Pancreas (tissue), 10 donors: ENCODE measurements around the gene COX7A1. TPM values are rescaled to one million over a fixed set of nuclear protein-coding genes. Genes with fewer than 3 reads are reported as not detected.
A peak's percentile ranks its signal among the peaks of the same experiment; 100 is the strongest.

Experiments
- ATAC-seq, 4 donors: fragments of 200-7000 bp; cut with Tn5 transposase; one replicate each; pipeline versions ENCODE4 v1.8.0 to v1.9.1; 2020; ENCODE audit warnings: mild to moderate bottlenecking in 4 of 4, moderate library complexity in 4 of 4
- DNase-seq, 6 donors: peaks; one replicate each; pipeline ENCODE4 v3.0.0-alpha.2; 2020
- FAIRE-seq: peaks from 2 replicates; lab custom pipeline; 2012; peaks lifted over from hg19 to GRCh38; lab: Jason Lieb, UNC
- H3K27ac ChIP-seq, 4 donors: fragments of 200-600 bp; sonication (generic); 1 replicate in 3 of 4; 2 replicates in 1 of 4; pipeline versions ENCODE4 v1.5.0 to v1.8.0; 2020
- H3K27me3 ChIP-seq, 4 donors: fragments of 200-600 bp; one replicate each; pipeline ENCODE4 v1.8.0; 2021
- H3K36me3 ChIP-seq, 3 donors: fragments of 200-600 bp; sonication (generic) in 1 of 3; one replicate each; pipeline versions ENCODE4 v1.5.0 to v1.8.0; 2020 to 2021
- H3K4me1 ChIP-seq, 3 donors: fragments of 200-600 bp; one replicate each; pipeline ENCODE4 v1.8.0; 2021
- H3K4me3 ChIP-seq, 4 donors: fragments of 200-600 bp; sonication (generic) in 2 of 4; one replicate each; pipeline versions ENCODE4 v1.5.0 to v1.8.0; 2020 to 2021
- H3K9me3 ChIP-seq, 4 donors: fragments of 200-600 bp; one replicate each; pipeline ENCODE4 v1.8.0; 2021
- WGBS, 2 donors: extraction: QIAGEN DNeasy Blood & Tissue Kit; methylation state at CpG; one replicate each; pipeline ENCODE4 v1.1.7; 2013; 5-methylcytosine and 5-hydroxymethylcytosine counted together
- intact Hi-C, 3 donors: fragments of 100-400 bp; cut with DNase I; formaldehyde crosslinking; loops; one replicate each; pipeline versions ENCODE4 v1.11.1 to v1.14.2; 2022
- polyA plus RNA-seq, 2 donors: library from polyadenylated mRNA; stranded (reverse); fragments of 200-250 nt; gene quantifications; one replicate each; pipeline ENCODE4 v1.2.3, GENCODE V29; 2013
- total RNA-seq, 6 donors: library from RNA; stranded (reverse); fragmentation: NEBNext Ultra II Directional in 4 of 6; extraction: Animal tissue kit (Norgen Biotek cat#: 25700) in 4 of 6; gene quantifications; one replicate each; pipeline versions ENCODE4 v1.2.1 to v1.2.4, GENCODE V29; 2021 to 2023
- TF ChIP-seq, protein P1 (sequence below), 4 donors: fragments of 200-600 bp; sonication (generic) in 3 of 4; IDR thresholded peaks; one replicate each; pipeline versions ENCODE4 v1.5.0 to v1.8.0; 2021; ENCODE audit warnings: antibody characterized with exemption in 4 of 4
- donor health status: healthy with polysubstance abuse.
- donor health status: DM: no; HTN: no; CAD: no; lungs with moderate emphysema.
- donor health status: DM: no; HTN: no; CAD: no.
- donor health status: control.
- donor health status: control.
- donor health status: Bipolar disorder and iron deficiency.
- donor health status: DM: yes; HTN: yes; CAD: no.
- donor health status: DM: no; HTN: no; CAD: no.
- donor health status: DM: no; HTN: no; CAD: no.
- donor health status: DM: yes; HTN: yes; CAD: no.

COX7A1 gene
- total and polyA plus RNA-seq, 8 donors = 4.1 to 31.0 (median 15.1) TPM

DNA sequence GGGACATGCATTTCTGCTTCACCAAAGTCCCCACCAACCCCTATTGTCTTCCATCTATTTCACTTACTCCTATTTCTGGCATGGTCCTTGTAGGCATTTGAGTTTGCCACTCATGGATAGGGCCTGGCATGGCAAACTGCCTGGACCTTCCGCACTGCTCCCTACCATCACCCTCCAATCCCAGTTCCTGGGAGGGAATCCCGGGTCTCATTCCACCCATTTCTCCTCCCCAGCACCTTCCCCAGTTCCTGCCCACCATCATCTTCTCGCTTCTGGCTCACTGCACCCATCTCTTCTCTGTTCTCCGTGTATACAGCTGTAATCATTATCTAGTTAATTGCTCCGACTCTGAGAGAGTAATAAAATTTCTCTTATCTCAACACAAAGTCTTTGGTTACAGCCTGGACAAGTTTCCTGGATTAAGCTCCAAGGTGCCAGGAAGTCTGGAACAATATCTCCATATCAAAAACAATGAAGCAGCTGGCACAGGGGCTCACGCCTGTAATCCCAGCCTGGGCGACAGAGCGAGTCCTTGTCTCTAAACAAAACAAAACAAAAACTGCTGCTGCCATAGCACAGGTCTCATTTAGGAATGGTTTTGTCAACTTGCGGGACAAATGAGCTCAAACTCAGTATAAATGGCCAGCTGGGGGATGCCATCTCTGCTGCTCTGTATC, 17.0 kb upstream of the COX7A1 start:
- intact Hi-C loops = loop anchor here in 1 of 3 donors (5.0 kb wide), 1 partner anchor 42 kb away; no protein-coding TSS in a partner anchor
- peaks cover 0 to 5% (median 0%) of the 10 kb centered on the region in 3 donors for H3K4me1 ChIP-seq
- H3K9me3 ChIP-seq = no peaks in the 10 kb centered on the region
- H3K27me3 ChIP-seq = no peaks in the 10 kb centered on the region
- TF ChIP-seq, protein P1, sequence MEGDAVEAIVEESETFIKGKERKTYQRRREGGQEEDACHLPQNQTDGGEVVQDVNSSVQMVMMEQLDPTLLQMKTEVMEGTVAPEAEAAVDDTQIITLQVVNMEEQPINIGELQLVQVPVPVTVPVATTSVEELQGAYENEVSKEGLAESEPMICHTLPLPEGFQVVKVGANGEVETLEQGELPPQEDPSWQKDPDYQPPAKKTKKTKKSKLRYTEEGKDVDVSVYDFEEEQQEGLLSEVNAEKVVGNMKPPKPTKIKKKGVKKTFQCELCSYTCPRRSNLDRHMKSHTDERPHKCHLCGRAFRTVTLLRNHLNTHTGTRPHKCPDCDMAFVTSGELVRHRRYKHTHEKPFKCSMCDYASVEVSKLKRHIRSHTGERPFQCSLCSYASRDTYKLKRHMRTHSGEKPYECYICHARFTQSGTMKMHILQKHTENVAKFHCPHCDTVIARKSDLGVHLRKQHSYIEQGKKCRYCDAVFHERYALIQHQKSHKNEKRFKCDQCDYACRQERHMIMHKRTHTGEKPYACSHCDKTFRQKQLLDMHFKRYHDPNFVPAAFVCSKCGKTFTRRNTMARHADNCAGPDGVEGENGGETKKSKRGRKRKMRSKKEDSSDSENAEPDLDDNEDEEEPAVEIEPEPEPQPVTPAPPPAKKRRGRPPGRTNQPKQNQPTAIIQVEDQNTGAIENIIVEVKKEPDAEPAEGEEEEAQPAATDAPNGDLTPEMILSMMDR (IDR thresholded peaks at IDR 0.05) = no peak
- DNase-seq (peak in 1 of 6 donors; percentile 17), FAIRE-seq (no peak), ATAC-seq (peak in 3 of 4 donors; percentile 44 to 54 (median 50))
- H3K27ac ChIP-seq = peak overlapping the region in 3 of 4 donors; percentile 14 to 66 (median 65)
- H3K4me3 ChIP-seq = no peak overlapping the region
- H3K36me3 ChIP-seq = no peaks in the 10 kb centered on the region
- WGBS, 2 donors = 35 to 37% methylated on average over 9 of the region's 9 CpGs

DNA sequence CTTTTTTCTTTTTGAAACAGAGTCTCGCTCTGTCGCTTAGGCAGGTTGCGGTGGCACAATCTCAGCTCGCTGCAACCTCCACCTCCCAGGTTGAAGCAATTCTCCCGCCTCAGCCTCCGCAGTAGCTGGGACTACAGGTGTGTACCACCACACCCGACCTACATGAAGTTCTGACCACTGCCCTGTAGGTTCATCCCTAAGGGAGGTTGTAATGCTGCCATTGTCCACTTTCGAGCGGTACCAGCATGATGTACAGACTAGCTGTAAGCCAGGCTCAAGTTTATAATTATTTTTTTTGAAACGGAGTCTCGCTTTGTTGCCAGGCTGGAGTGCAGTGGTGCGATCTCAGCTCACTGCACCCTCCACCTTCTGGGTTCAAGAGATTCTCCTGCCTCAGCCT, 11.6 kb upstream of the COX7A1 start:
- WGBS, 2 donors = 94% methylated on average over 12 of the region's 12 CpGs
- DNase-seq (no peak), ATAC-seq (no peak), FAIRE-seq (no peak)
- H3K27ac ChIP-seq = no peak overlapping the region
- H3K4me1 ChIP-seq = no peaks in the 10 kb centered on the region
- no peaks in the 10 kb centered on the region for H3K9me3 ChIP-seq
- H3K27me3 ChIP-seq = no peaks in the 10 kb centered on the region
- TF ChIP-seq, protein P1 (IDR thresholded peaks at IDR 0.05) = no peak
- H3K4me3 ChIP-seq = no peak overlapping the region
- H3K36me3 ChIP-seq = no peaks in the 10 kb centered on the region
- intact Hi-C loops = no loop called here

DNA sequence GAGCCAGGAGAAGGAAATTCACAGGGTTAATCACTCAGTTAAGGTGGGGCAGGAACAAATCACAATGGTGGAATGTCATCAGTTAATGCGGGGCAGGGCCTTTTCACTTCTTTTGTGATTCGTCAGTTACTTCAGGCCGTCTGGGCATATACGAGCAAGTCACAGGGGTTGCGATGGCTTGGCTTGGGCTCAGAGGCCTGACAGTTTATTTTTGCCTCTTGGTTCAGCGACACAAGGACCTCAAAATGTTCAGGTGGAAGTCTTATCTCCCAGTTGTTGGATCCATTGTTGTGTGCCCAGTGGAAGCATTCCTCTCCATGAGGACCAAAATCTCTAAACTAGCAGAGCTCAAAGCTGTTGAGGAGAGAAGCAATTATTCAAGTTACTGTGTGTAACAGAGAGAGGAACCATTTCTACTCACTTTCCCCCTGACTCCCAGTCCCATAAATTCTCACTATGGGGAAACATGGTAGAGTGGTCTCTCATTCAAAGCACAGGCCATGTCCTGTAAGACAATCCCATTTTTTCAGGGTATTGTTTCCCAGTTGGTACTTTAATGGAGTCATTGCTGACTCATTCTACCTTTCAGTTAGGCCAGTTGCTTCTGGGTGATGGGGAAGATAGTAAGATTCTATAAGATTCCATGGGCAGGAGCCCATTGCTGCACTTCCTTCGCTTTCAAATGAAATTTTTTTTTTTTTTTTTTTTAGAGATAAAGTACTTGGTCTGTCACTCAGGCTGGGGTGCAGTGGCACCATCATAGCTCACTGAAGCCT, 8.8 kb upstream of the COX7A1 start:
- Histone ChIP-seq H3K9me3 (no peaks in the 10 kb centered on the region), H3K4me3 (no peak overlapping the region), H3K27ac (no peak overlapping the region), H3K36me3 (no peaks in the 10 kb centered on the region), H3K27me3 (no peaks in the 10 kb centered on the region), H3K4me1 (no peaks in the 10 kb centered on the region)
- no peak for DNase-seq
- TF ChIP-seq, protein P1 (IDR thresholded peaks at IDR 0.05) = no peak
- FAIRE-seq = no peak
- ATAC-seq = no peak
- 90% methylated on average over 7 of the region's 7 CpGs for WGBS, 2 donors
- intact Hi-C loops = no loop called here

DNA sequence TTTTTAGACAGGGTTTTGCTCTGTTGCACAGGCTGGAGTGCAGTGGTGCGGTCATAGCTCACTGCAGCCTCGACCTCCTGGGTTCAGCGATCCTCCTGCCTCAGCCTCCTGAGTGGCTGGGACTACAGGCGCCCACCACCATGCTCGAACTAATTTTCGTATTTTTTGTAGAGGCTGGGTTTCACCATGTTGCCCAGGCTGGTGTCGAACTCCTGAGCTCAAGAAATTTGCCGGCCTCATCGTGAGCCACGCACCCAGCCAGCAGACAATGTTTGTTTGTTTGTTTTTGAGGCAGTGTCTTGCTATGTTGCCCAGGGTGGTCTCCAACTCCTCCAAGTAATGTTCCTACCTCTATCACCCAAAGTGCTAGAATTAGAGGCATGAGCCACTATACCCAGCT, 879 bp upstream of the COX7A1 start:
- 93 to 97% methylated on average over 10 of the region's 10 CpGs for whole genome bisulfite sequencing, 2 donors
- peaks cover 0 to 14% (median 3%) of the 10 kb centered on the region in 3 donors for H3K36me3 ChIP-seq
- peak overlapping the region in 2 of 4 donors; percentile 71 to 73 for H3K27ac ChIP-seq
- ATAC-seq (no peak), DNase-seq (no peak), FAIRE-seq (no peak)
- intact Hi-C loops = no loop called here
- H3K9me3 ChIP-seq = no peaks in the 10 kb centered on the region
- H3K4me1 ChIP-seq = no peaks in the 10 kb centered on the region
- H3K4me3 ChIP-seq = peak overlapping the region in 2 of 4 donors; percentile 27 to 40
- H3K27me3 ChIP-seq = no peaks in the 10 kb centered on the region
- TF ChIP-seq, protein P1 (IDR thresholded peaks at IDR 0.05) = no peak
